ENCODE data around the gene CARD9.
"Not testable (repeated sequence)": the region's sequence is repeated elsewhere in the genome, so short reads cannot be mapped to it uniquely, and the experiment has no call there.

Gene CARD9

DNA sequence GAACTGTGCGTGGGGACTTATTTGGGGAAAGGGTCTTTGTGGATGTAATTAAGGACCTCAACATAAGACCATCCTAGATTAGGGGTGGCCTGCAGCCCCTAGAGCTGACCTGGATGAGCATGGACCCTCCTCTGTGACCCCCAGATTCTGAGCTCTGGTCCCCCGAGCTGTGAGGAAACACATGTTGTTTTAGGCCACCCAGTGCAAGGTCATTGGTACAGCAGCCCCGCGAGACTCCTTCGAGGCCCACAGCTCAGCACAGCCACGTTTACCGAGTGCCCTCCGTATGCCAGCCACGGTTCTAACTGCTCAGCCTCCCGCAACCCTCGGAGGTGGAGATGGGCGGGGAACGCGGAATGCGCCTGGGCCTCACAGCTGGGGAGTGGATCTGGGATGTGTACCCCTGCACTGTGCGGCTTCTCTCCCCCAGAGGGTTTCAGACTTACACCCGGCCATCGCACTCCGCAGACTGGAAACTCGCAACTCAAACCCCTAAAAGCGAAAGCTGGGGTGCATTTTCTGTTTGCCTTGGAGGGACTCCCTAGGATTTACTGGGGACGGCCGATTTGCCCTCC is 50.6 kb downstream of the CARD9 start:
- DNase-seq (ENCODE audit: low spot score), result no peak

DNA sequence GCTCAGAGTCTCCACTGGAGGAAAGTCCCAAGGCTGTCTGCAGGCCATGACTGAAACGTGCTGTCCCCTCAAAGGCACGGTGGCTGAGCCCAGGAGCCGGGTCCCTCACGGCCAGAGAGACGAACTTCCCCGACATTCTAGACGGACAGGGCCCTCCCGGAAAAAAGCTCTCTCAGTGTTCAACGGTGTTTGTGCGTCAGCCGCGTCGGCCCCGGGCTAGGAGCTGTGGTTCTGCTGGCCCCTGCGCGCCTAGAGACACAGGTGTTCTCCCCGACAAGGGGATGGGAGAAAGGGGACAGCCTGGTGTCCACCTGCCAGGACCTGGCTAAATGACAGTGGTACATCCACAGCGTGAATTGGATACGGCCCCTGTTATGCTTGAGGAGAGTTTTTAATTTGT is 51.9 kb downstream of the CARD9 start:
- DNase-seq (ENCODE audit: low spot score), result no peak

DNA sequence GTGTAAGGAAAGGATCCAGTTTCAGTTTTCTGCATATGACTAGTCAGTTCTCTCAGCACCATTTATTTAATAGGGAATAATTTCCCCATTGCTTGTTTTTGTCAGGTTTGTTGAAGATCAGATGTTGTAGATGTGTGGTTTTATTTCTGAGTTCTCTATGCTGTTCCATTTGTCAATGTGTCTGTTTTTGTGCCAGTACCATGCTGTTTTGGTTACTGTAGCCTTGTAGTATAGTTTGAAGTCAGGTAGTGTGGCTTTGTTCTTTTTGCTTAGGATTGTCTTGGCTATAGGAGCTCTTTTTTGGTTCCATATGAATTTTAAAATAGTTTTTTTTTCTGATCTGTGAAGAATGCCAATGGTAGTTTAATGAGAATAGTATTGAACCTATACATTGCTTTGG is 52.5 kb downstream of the CARD9 start:
- not testable (repeated sequence) for DNase-seq (ENCODE audit: low spot score)

DNA sequence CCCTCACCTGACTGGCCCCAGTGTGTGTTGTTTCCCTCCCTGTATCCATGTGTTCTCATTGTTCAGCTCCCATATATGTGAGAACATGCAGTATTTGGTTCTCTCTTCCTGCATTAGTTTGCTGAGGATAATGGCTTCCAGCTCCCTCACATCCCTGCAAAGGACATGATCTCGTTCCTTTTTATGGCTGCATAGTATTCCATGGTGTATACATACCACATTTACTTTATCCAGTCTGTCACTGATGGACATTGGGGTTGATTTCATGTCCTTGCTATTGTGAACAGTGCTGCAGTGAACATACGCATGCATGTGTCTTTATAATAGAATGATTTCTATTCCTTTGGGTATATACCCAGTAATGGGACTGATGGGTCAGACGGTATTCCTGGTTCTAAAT is 53.5 kb downstream of the CARD9 start:
- not testable (repeated sequence) for DNase-seq (ENCODE audit: low spot score)

DNA sequence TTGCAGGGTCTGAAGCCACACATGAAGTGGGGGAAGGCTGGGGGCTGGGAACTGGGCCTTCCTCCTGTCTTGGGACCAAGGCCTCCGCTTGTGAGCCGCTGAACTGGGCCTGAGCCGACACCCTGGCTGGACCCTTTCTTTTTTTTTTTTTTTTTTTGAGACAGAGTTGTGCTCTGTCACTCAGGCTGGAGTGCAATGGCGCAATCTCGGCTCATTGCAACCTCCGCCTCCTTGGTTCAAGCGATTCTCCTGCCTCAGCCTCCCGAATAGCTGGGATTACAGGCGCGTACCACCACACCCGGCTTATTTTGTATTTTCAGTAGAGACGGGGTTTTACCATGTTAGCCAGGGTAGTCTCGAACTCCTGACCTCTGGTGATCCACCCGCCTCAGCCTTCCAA is 54.2 kb downstream of the CARD9 start:
- not testable (repeated sequence) for DNase-seq (ENCODE audit: low spot score)

DNA sequence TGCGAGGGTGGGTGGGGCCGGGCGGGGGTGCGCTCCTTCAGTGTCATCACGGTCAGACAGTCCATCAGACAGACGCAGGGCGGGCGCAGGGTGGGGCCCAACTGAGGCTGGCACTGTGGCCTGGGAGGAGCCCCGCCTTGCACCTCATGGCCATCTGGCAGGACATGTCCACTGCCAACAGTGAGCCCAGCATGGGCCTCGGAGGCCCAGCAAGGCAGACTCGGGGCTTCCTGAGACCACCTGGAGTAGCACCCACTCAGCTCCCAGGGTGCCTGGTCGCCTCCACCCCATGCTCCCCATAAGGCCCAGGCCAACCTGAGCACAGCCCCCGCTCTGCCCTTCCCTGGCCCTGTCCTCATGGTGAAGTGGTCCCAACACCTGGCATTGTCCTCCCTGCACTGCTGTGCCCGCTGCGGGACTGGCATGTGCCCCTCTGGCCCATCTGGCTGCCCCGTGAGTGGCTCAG is 54.7 kb downstream of the CARD9 start:
- no peak for DNase-seq (ENCODE audit: low spot score)

DNA sequence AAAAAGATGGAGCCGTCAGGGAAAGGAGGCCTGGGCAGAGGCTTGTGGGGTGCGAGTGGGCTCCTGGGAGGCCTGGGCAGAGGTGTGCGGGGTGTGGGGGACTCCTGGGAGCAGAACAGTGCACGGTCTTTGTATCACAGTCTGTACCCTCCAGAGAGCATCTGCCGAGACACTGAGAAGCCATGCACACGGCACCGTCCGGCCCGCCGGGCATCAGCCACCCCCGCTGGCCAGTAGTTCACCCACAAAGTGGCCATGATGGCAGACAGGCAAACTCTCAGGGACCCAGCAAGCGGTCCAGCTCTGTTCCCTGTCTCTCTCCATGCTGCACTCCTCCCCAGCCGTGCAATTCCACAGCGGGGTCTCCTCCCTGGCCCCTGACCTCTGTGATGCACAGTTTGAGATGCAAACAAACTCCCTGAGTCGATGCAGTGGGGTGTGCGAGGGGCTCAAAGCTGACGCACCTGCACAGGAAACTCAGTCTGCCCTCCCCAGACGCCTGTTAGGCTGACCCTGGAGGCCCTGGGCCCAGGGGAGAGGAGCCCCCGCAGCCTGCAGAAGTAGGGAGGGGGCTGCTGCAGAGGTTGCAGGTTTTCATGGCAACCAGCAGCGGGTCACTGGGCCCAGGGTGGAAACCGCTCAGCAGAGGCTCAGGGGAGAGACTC is 55.2 kb downstream of the CARD9 start:
- peak; percentile 43 for DNase-seq (ENCODE audit: low spot score)

DNA sequence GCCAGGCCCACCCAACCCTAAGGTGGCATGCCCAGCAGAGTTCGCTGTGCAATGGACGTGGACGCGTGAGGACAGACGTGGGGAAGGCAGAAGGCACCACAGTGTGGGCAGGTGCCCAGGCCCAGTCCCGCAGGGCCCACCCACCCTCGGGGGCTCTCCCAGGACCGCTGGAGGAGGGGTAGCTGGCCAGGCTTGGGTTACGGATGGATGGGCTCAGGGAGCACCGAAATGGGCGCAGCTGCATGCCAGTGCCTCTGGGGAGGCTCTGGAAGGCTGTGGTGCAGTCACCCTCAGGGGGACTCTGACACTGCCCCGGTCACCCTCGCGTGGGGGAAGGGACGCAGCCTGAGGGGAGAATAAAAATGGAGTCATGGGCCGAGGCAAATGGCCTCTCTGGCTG is 55.8 kb downstream of the CARD9 start:
- no peak for DNase-seq (ENCODE audit: low spot score)

DNA sequence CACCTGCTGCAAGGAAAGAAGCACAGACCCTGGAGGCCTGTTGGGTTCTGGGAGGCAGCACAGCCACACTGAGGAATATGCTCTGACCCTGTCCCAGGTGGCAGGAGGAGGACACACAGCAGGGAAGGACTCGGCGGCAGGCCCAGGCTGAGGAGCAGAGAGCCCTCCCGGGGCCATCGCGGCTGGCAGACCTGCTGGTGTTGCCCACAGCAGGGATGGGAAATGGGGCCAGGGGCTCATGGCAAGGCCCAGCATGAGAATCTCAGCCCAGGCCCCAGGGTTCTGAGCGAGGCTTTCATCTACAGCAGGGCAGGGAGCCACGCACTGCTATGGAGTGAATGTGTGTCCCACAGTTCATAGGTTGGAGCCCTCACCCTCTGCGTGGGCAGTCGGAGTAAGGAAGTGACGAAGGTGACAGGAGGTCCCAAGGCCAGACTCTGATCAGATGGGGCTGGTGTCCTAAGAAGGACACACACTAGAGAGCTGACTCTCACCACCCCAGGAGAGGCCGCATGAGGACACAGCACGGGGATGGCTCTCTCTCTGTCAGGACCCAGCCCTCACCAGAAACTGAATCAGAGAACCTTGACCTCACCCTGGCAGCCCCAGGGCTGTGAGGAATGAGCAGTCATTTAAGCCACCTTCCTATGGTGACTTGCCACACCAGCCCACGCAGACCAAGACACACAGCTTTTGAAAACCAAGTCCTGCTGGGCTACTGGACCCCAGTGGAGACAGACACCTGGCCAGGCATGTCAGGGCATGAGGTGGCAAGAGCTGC is 56.4 kb downstream of the CARD9 start:
- no peak for DNase-seq (ENCODE audit: low spot score)

DNA sequence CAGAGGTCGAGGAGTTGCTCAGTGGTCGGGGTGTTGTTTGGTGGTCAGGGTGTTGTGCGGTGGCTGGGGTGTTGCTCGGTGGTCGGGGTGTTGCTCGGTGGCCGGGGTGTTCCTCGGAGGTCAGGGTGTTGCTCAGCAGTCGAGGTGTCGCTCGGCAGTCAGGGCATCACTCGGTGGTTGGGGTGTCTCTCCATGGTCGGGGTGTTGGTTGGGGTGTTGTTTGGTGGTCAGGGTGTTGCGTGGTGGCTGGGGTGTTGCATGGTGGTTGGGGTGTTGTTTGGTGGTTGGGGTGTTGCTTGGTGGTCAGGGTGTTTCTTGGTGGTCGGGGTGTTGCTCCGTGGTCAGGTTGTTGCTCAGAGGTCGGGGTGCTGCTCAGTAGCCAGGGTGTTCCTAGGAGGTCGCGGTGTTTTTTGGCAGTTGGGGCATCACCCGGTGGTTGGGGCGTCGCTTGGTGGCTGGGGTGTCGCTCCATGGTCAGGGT is 57.2 kb downstream of the CARD9 start:
- no peak for DNase-seq (ENCODE audit: low spot score)

DNA sequence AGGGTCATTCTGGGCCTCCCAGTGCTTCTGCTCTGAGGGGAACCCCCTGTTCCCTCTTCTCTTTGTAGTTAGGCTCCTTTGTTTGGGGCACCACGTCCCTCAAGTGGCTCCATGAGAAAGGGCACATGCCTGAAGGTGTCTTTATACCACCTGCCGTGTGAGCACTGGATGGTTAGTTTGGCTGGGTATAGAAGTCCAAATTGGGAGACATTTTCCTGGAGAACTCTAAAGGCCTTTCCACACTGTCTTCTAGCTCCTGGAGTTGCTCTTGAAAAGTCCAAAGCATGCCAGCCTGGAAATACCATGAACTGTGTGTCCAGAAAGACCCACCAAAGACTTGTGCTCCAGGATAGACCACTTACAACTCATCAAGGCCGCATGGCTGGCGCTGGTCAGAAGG is 58.5 kb downstream of the CARD9 start:
- DNase-seq (ENCODE audit: low spot score), result no peak

DNA sequence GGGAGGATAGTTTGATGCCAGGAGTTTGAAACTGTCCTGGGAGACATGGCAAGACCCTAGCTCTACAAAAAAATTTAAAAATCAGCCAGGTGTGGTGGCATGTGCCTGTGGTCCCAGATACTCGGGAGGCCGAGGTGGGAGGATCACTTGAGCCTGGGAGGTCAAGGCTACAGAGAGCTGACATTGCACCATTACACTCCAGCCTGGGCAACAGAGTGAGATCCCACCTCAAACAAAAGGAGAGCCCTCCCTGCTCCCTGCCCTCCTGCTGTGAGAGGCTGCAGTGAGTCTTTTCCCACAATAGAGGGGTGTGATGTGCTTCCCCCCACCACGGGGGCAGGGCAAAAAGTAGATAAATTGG is 59.4 kb downstream of the CARD9 start:
- no peak for DNase-seq (ENCODE audit: low spot score)

Data from germinal center (tissue), 1 donor.